Stimulated activated CD4-positive, alpha-beta T cell treated with anti-CD3 and anti-CD28 coated beads, Interleukin-12 subunit alpha, Interleukin-12 subunit beta, amount 100 ng/mL, for 48 hours (primary cell): Measurements from ENCODE around the gene FIS1.
"Not testable (repeated sequence)": the region's sequence is repeated elsewhere in the genome, so short reads cannot be mapped to it uniquely, and the experiment has no call there.

Experiments used
- DNase-seq, 3 donors: peaks; one replicate each; pipeline ENCODE4 v3.0.0-alpha.2; 2020; ENCODE audit warnings: low read depth in 2 of 3, low spot score in 1 of 3

Gene FIS1

DNA sequence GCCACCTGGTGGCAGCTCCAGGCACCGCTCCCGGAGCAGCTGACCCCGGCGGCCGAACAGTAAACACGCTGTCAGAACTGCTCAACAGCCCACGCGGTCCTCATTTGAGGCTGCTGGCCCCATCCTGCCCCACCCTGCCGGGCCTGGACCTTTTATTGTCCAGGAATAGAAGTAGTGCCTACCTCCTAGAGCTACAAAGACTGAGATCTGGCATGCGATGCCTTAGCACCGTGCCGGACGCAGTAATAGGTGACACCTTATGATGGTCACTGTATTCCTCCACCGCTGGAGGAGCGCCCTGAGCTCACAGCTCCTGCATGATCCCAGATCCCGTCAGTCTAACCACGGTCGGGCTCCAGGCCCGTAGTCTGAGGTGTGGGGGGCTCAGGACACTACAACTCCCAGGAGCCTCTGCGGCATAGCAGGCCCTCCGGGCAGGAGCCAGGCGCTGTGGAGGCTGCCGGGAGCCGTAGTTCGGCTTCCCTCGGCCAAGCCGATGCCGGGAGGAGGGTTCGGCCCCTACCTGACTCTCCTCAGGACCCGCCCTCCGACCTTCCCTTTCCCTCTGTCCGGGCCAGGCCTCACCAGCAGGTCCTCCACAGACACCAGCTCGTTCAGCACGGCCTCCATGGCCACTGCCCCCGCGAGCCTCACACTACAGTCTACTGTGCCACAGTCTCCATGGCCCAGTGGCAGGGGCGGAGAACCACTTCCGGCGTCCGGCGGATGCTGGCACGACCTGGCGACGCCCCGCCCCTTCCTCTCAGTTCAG is at the start of gene FIS1:
TSS of gene FIS1 (minus strand) at position 707 of the 772 bp plus-strand sequence. CDS start at position 630, 77 bp downstream.
- peak; percentile 87 to 94 (median 87) for DNase-seq

GRCh38 chr7:101294039-101294831 is 49.4 kb upstream of the FIS1 start:
- DNase-seq: no peak

DNA sequence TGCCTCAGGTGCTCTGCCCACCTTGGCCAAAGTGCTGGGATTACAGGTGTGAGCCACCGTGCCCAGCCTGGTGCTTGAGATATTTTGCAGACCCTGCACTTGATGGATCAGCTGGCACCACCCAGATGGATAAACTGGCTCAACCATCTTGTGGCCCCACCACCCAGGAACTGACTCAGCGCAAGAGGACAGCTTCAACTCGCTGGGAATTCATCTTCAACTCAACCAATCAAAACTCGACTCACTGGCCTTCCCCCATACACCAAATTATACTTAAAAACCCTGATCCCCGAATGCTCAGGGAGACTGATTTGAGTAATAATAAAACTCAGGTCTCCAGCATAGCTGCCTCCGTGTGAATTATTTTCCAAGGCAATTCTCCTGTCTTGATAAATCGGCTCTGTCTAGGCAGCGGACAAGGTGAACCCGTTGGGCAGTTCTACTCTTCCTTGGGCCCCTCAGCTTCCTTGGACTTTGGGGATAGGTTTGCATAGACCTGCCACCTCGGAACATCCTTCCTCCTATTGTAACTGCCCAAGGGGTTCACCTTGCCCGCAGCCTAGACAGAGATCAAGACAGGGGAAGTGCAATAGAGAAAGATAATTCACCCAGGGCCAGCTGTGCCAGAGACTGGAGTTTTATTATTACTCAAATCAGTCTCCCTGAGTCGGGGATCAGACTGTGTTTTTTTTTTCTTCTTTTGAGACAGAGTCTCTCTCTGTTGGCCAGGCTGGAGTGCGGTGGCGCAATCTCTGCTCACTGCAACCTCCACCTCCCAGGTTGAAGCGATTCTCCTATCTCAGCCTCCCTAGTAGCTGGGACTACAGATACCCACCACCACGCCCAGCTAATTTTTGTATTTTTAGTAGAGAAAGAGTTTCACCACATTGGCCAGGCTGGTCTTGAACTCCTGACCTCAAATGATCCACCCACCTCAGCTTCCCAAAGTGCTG is 48.5 kb upstream of the FIS1 start:
- not testable (repeated sequence) for DNase-seq

DNA sequence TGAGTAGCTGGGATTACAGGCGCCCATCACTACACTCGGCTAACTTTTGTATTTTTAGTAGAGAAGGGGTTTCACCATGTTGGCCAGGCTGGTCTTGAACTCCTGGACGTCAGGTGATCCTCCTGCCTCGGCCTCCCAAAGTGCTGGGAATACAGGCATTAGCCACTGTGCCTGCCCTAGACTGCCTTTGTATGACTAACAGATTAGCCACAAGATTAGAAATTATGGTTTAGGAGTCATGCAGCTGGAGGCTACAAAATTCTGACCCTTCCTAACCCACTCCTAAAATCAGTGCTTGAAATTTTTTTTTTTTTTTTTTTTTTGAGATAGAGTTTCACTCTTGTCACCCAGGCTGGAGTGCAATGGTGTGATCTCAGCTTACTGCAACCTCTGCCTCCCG is 47.7 kb upstream of the FIS1 start:
- not testable (repeated sequence) for DNase-seq

DNA sequence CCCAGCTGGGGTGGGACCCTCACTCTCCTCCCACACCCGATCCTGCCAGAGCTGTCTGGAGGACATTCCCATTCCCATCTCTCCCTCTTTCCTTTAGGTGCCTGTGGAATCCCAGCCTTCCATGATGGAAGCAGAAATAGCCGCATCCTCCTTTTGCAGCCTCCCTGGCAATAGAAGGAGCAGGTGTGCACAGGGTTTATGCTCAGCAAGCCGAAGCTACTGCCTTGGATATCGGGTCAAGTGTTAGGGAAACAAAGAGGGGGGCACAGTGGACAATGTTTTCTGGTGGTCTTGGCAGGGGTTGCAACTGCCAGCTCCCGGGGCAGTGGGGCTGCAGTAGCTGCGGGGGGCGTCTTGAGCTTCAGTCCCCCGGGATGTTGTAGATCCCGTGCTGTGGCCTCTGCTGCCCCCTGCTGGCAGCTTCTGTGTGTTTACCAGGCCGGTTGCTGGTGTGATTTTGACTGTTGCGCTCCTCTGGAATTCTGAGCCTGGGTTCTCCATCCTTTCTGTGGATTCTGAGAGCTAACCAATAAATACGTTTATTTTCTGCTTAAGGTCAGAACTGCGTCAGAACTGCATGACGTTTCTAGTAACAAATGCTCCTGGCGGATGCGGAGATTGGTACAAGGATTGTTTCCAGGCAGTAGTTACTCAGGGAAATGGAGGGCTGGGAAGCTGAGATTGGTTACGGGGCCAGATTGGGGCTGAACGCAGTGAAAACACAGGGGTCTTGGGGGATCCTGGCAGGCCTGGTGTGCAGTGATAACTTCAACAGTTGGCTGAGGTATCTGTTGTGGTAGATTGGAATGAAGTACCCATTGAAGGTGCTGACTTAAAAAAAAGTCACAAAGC is 45.5 kb upstream of the FIS1 start:
- DNase-seq: peak; percentile 35 to 57 (median 39)

- not testable (repeated sequence) for DNase-seq
These were observed 44.8 kb upstream of the FIS1 start for GRCh38 chr7:101289687-101290086.

DNA sequence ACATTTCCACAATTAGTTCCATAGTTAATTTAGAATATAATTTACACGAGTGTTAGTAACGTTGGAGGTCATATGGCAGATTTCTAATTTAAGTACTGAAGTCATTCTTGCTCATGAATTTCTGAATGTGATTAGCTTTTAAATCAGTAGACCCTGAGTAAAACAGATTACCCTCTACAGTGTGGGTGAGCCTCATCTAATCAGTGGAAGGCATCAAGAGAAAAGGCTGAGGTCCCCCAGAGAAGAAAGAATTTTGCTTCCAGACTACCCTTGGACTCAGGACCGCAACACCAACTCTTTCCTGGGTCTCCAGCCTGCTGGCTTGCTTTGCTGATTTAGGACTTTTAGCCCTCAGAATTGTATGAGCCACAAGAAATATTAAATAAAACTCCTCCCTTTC is 43.6 kb upstream of the FIS1 start:
- no peak for DNase-seq

GRCh38 chr7:101287032-101287431 is 42.2 kb upstream of the FIS1 start:
- no peak for DNase-seq

- DNase-seq: not testable (repeated sequence)
These were observed 41.0 kb upstream of the FIS1 start for GRCh38 chr7:101285880-101286279.

DNA sequence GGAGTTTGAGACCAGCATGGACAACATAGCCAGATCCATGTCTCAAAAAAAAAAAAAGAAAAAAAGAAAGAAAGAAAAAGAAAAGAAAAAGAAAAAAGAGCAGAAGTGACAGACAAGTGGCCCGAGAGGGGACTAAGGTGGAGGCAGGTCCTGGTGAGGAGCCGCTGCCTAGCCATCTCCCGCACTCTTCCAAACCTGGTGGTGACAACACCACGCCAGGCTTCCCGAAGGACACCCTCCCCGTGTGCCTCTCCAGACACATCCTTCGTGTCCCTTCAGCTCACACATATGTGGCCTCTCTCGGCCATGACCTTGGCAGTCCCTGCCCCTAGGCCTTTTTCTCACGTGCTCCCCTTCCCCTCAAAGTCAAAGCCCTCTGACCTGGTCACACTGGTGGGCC is 40.3 kb upstream of the FIS1 start:
- DNase-seq: no peak

DNA sequence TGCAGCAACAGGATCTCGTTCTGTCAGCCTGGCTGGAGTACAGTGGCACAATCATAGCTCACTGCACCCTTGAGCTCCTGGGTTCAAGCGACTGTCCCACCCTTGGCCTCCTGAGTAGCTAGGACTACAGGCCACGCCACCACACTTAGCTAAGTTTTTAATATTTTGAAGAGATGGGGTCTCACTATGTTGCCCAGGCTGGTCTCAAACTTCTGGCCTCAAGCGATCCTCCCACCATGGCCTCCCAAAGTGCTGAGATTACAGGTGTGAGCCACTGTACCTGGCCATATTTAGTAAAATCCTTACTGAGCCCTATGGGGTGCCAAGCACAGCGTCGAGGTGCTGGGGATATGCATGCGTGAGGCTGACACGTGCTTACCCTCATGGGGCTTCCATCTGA is 36.0 kb upstream of the FIS1 start:
- DNase-seq: not testable (repeated sequence)

DNA sequence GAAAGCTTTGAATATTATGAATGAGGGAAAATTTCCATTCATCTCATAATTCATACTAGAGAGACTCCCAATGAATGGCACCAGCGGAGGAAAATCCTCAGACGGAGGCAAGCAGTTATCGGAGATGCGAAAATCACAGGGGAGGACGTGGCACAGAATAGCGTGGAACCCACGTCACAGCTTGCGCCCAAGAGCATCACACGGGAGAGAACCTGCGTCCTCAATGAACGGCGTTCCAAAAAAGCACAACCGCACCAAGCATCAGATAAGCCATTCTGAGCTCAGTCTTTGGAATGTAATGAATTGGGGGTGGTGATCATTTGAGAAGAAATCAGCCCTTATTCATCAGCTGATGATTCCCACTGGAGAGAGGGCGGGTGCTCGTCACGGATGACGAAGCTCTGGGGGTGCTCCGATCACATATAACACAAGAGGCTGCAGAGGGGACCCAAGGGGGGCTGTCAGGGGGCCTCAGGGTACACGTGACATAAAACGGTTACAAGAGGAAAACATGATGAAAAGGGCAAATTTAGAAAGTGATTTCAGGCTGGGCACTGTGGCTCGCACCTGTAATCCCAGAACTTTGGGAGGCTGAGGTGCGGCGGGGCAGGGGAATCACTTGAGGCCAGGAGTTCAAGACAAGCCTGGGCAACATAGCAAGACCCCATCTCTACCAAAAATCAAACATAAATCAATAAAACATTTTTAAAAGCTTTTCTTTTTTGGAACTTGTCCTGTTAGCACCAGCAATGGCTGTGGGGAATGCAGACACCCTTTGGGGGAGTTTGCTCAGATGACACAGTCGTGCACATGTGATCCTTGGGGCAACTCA is 33.8 kb upstream of the FIS1 start:
- no peak for DNase-seq

- DNase-seq: no peak
These were observed 32.3 kb upstream of the FIS1 start for GRCh38 chr7:101277155-101277554.

DNA sequence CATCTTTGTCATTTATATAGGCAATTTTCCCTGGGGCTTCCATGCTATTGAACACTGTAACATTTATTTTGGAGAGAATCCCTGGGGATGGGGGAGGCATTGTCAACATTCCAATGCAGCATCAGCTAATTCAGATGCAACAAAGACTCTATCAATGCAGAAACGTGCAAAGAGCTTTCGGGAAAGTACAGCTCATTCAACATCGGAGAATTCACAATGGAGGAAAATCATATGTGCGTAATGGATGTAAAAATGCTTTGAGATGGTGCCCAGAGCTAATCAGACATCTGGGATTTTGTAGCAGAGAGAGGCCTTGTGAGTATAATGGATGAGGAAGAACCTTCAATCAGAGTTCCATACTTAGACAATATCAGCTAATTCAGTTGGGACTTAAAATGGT is 28.3 kb upstream of the FIS1 start:
- DNase-seq: no peak

- DNase-seq: no peak
These were observed 26.1 kb upstream of the FIS1 start for GRCh38 chr7:101271021-101271420.

DNA sequence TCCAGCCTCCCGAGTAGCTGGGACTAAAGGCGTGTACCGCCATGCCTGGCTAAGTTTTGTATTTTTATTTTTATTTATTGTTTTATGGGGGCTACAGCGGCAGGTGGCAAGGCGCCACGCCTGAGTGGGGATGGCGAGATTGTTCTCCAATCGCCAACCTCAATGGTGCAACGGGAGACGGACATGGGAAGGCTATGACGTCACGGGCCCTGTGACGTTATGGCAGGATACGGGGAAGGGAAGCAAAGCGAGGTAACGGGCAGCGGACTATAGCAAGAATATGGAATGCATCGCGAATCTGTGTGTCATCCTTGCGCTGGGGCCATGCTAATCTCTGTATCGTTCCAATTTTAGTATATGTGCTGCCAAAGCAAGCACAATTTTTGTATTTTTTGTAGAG is 24.8 kb upstream of the FIS1 start:
- DNase-seq: no peak

DNA sequence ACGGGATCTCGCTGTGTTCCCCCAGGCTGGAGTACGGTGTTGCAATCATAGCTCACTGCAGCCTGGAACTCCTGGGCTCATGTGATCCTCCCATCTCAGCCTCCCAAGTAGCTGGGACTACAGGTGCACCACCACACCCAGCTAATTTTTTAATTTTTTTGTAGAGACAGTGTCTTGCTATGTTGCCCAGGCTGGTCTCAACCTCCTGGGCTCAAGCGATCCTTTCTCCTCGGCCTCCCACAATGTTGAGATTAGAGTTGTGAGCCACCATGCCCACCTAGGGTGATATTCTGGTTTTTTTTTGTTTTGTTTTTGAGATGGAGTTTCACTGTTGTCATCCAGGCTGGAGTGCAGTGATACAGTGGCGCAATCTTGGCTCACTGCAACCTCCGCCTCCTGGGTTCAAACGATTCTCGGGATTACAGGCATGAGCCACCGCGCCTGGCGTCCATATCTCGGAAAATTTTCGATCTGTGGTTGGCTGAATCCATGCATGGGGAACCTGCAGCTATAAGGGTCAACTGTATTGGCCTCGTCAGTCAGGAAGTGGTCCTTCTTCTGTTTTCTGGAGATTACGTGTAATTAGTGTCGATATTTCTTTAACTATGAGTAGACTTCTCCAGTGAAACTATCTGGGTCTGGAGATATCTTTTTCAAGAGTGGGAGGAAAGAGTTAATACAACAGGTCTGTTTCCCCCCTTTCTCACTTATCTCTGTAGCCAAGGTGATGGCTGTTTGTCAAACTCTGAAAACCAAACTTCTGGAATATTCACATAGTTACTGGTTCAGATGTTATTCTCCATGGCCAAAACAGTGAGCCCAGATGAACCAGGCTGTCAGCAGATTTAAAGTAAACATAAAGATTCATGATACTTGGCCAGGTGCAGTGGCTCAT is 21.0 kb upstream of the FIS1 start:
- DNase-seq: no peak

- not testable (repeated sequence) for DNase-seq
These were observed 19.3 kb upstream of the FIS1 start for GRCh38 chr7:101264102-101264706.
